ENCODE results near the gene SLC44A1. TPM values are rescaled to one million over a fixed set of nuclear protein-coding genes. Genes with fewer than 3 reads are reported as not detected.

Gene SLC44A1
- polyA plus RNA-seq, 3 donors: 6.9 to 52.1 (median 46.5) TPM

GRCh38 chr9:105441616-105442160, 197.2 kb downstream of the SLC44A1 start:
- H2AFZ ChIP-seq (ENCODE audit: insufficient read depth, low read depth, low read length, poor library complexity, severe bottlenecking): no peak overlapping the region
- H3K27ac ChIP-seq (ENCODE audit: low read depth in 1 of 2, low read length in 2 of 2): no peak overlapping the region
- WGBS (ENCODE audit: insufficient coverage): no CpG with 5 or more reads among the region's 2 CpGs
- H3K36me3 ChIP-seq (replicated peaks in 1 of 2; ENCODE audit: control insufficient read depth in 1 of 2, insufficient read depth in 2 of 2, low read length in 2 of 2): peaks cover 0 to 2% of the 10 kb centered on the region in 2 donors
- intact Hi-C loops (cut with micrococcal nuclease): no loop called here
- no peak overlapping the region for H3K4me2 ChIP-seq (replicated peaks; ENCODE audit: extremely low read depth, low read length, poor library complexity, severe bottlenecking)
- H3K9ac ChIP-seq (ENCODE audit: insufficient read depth, low read length, poor library complexity, severe bottlenecking): no peak overlapping the region
- no peak for TF ChIP-seq CTCF (IDR thresholded peaks at IDR 0.05)
- no peaks in the 10 kb centered on the region for H3K27me3 ChIP-seq (ENCODE audit: control insufficient read depth in 2 of 2, insufficient read depth in 2 of 2, low read length in 2 of 2)
- no peaks in the 10 kb centered on the region for H3K79me2 ChIP-seq (ENCODE audit: insufficient read depth, low read length)
- Mint-ChIP-seq H3K36me3 (peaks cover 15 to 16% of the 10 kb centered on the region in 2 donors), H3K4me1 (peaks cover 3% of the 10 kb centered on the region), H3K4me3 (no peak overlapping the region), H3K27me3 (ENCODE audit: low read depth in 3 of 3) (no peaks in the 10 kb centered on the region), H3K27ac (no peak overlapping the region), H3K9me3 (peaks cover 0 to 2% (median 0%) of the 10 kb centered on the region in 7 donors)
- H4K20me1 ChIP-seq (ENCODE audit: insufficient read depth, low read length): no peaks in the 10 kb centered on the region
- H3K9me3 ChIP-seq (replicated peaks in 1 of 2; ENCODE audit: control insufficient read depth in 1 of 2, insufficient read depth in 1 of 2, low read length in 2 of 2): no peaks in the 10 kb centered on the region
- H3K4me1 ChIP-seq (ENCODE audit: control insufficient read depth in 1 of 2, insufficient read depth in 2 of 2, low read length in 2 of 2): no peaks in the 10 kb centered on the region
- no peak for DNase-seq
- no peak overlapping the region for H3K4me3 ChIP-seq (replicated peaks in 1 of 3; ENCODE audit: low read depth in 2 of 3, low read length in 3 of 3)

GRCh38 chr9:105443121-105443520, 198.7 kb downstream of the SLC44A1 start:
- Mint-ChIP-seq H3K4me1 (peaks cover 9% of the 10 kb centered on the region), H3K36me3 (peaks cover 13 to 15% of the 10 kb centered on the region in 2 donors), H3K27ac (no peak overlapping the region), H3K9me3 (peaks cover 0 to 2% (median 0%) of the 10 kb centered on the region in 7 donors), H3K4me3 (no peak overlapping the region), H3K27me3 (ENCODE audit: low read depth in 3 of 3) (no peaks in the 10 kb centered on the region)
- no peak for TF ChIP-seq CTCF (IDR thresholded peaks at IDR 0.05)
- 95% methylated on average over 7 of the region's 8 CpGs for WGBS (ENCODE audit: insufficient coverage)
- H3K4me2 ChIP-seq (replicated peaks; ENCODE audit: extremely low read depth, low read length, poor library complexity, severe bottlenecking): no peak overlapping the region
- no peaks in the 10 kb centered on the region for H3K79me2 ChIP-seq (ENCODE audit: insufficient read depth, low read length)
- intact Hi-C loops (cut with micrococcal nuclease): no loop called here
- peaks cover 0 to 1% of the 10 kb centered on the region in 2 donors for H3K36me3 ChIP-seq (replicated peaks in 1 of 2; ENCODE audit: control insufficient read depth in 1 of 2, insufficient read depth in 2 of 2, low read length in 2 of 2)
- no peak overlapping the region for H3K27ac ChIP-seq (ENCODE audit: low read depth in 1 of 2, low read length in 2 of 2)
- no peak overlapping the region for H2AFZ ChIP-seq (ENCODE audit: insufficient read depth, low read depth, low read length, poor library complexity, severe bottlenecking)
- H3K27me3 ChIP-seq (ENCODE audit: control insufficient read depth in 2 of 2, insufficient read depth in 2 of 2, low read length in 2 of 2): no peaks in the 10 kb centered on the region
- H3K4me3 ChIP-seq (replicated peaks in 1 of 3; ENCODE audit: low read depth in 2 of 3, low read length in 3 of 3): no peak overlapping the region
- DNase-seq: no peak
- no peaks in the 10 kb centered on the region for H3K9me3 ChIP-seq (replicated peaks in 1 of 2; ENCODE audit: control insufficient read depth in 1 of 2, insufficient read depth in 1 of 2, low read length in 2 of 2)
- H3K9ac ChIP-seq (ENCODE audit: insufficient read depth, low read length, poor library complexity, severe bottlenecking): no peak overlapping the region
- H4K20me1 ChIP-seq (ENCODE audit: insufficient read depth, low read length): no peaks in the 10 kb centered on the region
- peaks cover 4 to 6% of the 10 kb centered on the region in 2 donors for H3K4me1 ChIP-seq (ENCODE audit: control insufficient read depth in 1 of 2, insufficient read depth in 2 of 2, low read length in 2 of 2)
